AG08395 (cell line): ENCODE data around the gene WIPF1.

ENCODE experiments used
- DNase-seq: peaks from one replicate; pipeline ENCODE4 v3.0.0; 2012; ENCODE audit warnings: mixed read lengths, low spot score

Gene WIPF1

GRCh38 chr2:174535757-174536703 is 61.6 kb downstream of the WIPF1 start:
- DNase-seq: no peak

- no peak for DNase-seq
Observed at GRCh38 chr2:174535083-174535482, 62.5 kb downstream of the WIPF1 start.

DNA sequence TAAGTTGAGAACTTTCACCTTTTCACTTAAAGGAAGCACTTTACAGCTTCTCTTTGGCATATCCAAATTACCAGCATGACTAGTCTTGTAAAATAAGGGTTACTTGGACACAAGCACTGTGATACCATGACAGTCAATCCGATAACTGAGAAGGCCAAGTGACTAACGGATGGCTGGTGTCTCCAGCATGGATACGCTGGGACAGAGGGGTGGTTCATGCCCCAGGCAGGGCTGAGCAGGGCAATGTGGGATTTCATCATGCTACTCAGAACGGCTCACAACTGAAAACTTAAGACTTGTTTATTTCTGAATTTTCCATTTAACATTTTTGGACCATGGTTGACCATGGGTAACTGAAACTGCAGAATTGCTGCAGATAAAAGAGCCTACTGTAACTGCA is 67.7 kb downstream of the WIPF1 start:
- no peak for DNase-seq

DNA sequence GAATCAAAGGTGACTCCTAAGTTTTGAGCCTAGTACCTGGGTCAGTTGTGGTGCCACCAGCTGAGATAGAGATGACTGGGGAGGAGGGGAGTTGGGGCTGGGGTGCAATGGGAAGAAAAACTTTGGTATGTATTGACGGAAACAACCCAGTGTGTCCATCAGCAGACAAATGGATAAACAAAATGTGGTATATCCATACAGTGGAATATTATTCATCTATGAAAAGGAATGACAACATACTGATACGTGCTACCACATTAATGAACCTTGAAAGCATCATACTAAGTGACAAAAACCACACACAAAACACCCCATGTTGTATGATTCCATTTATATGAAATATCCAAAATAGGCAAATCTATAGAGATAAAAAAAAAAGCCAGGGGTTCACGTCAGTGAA is 69.6 kb downstream of the WIPF1 start:
- no peak for DNase-seq

DNA sequence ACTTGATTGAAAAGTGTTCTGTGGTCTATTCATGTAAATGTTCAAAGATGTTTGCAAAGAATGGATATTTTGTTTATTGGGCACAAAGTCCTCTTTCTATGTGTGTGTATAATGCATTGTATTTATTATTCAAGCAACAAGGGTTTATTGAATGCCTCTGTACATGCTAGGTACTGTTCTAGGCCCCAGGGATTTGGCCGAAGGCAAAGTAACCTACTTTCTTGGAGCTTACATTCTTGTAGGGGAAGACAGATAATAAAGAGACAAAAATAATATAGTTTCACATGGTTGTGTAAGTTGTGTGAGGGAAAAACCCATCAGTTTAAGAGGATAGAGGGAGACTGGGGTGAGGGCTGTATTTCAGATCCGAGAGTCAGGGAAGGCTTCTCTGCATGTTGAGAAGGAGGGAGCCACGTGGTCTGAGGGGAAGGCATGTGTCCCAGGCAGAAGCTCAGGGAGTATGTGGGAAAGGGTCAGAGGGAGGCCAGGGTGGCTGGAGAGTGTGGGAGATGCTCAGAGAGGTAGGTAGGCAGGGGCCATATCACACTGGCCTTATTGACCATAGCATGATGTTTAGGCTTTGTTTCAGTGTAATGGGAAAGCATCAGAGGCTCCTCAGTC is 70.4 kb downstream of the WIPF1 start:
- DNase-seq: no peak

GRCh38 chr2:174524527-174524926 is 73.1 kb downstream of the WIPF1 start:
- no peak for DNase-seq

DNA sequence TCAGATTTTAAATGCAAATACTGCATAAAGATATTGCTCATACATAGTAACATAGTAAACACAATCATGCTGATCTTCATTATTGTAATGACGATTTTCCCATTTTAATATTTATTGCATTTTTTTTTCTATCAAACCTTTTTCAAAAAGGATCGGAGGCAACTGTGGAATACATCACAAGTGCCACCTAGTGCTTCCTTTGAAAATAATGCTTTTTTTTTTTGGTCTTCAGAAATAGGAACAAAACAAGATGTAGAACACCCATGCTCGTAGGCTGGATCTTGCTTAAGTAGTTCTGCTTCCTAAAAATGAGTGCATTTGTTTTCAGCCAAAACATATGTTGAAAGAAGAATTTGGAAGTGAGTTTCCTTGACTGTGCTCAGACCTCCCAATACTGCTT is 75.1 kb downstream of the WIPF1 start:
- DNase-seq: peak; percentile 4

GRCh38 chr2:174518395-174518794 is 79.2 kb downstream of the WIPF1 start:
- no peak for DNase-seq

DNA sequence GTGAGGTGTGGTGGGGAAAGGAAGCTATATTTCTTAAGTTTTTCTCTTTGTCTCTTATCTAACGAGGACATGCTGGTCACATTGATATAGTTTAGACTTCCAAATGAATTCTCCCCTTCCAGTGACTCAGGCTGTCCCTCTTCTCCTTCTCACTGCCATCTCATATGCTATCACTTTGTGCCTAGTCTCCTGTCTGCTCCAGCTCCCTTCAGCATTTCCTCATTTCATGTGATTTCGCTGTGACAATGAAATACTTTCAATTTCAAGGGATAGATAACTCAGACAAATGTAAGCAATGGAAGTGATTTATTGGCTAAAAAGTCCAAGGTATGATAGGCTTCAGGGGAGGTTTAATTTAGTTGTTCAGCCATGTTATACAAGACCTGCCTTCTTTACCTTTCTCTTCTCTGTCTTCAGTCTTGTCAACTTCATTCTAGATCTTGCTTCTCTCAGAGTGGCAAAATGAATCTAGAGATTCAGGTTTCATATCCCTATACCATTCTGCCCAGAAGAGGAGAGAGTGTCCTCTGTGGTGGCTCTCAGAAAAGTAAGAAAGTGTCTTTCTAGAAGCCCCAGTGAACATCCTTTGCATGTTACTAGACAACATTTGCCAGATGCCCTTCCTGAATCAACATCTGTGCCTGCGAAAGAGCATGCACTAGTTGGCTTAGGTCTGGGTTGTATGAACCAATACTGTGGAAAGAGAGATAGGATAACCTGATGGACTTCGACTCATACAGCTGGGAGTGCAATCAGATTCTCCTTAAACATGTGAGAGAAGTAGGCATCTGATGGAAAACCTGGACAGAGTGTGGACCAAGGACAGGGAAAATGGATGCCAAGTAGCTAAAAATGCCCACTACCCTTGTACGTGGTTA is 80.9 kb downstream of the WIPF1 start:
- no peak for DNase-seq

GRCh38 chr2:174512345-174512744 is 85.3 kb downstream of the WIPF1 start:
- DNase-seq: no peak

- no peak for DNase-seq
Observed at GRCh38 chr2:174511580-174512260, 85.9 kb downstream of the WIPF1 start.

- no peak for DNase-seq
Observed at GRCh38 chr2:174510583-174511189, 86.9 kb downstream of the WIPF1 start.
